ENCODE measurements around the gene RPS19. TPM values are rescaled to one million over a fixed set of nuclear protein-coding genes. Genes with fewer than 3 reads are reported as not detected.

Gene RPS19
- total RNA-seq, 2 donors from 2014 or later, result 108 to 415 TPM

DNA sequence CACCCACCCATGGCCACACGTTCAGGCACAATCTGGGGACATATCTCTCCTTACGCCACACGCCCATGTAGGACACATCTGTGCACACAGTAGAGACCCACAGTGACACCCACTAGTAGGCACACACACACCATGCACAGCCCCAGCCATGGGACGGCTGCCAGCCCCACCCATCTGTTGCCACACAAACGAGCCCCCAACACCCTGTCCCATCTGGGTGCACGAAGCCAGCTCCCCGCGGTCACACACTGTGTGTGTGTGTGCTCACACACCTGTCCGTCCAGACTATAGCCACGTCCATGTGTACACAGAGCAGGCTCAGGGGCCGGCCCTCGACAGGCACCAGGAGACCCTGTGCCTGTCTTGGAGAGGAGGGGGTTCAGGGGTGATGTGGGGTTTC, 57.6 kb downstream of the RPS19 start:
- no peaks in the 10 kb centered on the region for H3K36me3 ChIP-seq
- H3K27me3 ChIP-seq, result peaks cover 16 to 26% of the 10 kb centered on the region in 2 donors
- no peak overlapping the region for H3K4me3 ChIP-seq
- H3K27ac ChIP-seq, result no peak overlapping the region
- H3K4me1 ChIP-seq, result peaks cover 0 to 10% of the 10 kb centered on the region in 2 donors
- TF ChIP-seq, protein P1, sequence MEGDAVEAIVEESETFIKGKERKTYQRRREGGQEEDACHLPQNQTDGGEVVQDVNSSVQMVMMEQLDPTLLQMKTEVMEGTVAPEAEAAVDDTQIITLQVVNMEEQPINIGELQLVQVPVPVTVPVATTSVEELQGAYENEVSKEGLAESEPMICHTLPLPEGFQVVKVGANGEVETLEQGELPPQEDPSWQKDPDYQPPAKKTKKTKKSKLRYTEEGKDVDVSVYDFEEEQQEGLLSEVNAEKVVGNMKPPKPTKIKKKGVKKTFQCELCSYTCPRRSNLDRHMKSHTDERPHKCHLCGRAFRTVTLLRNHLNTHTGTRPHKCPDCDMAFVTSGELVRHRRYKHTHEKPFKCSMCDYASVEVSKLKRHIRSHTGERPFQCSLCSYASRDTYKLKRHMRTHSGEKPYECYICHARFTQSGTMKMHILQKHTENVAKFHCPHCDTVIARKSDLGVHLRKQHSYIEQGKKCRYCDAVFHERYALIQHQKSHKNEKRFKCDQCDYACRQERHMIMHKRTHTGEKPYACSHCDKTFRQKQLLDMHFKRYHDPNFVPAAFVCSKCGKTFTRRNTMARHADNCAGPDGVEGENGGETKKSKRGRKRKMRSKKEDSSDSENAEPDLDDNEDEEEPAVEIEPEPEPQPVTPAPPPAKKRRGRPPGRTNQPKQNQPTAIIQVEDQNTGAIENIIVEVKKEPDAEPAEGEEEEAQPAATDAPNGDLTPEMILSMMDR (IDR thresholded peaks at IDR 0.05), result no peak
- H3K9me3 ChIP-seq, result no peaks in the 10 kb centered on the region
- DNase-seq (ENCODE audit: low spot score), result no peak

DNA sequence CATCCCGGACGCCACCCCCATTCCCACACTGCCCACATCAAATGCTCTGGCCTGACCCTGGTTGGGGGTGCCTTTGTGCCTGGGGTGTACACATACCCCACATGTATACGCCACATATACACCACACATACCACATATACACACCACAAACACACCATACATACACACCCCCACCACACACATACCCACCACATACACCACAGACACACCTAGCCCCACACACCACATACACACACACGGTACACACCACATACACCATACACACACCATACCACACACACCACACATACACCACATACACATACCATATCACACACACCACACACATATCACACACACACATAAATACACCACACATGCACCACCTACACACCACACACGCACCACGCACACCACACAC, 58.0 kb downstream of the RPS19 start:
- H3K27ac ChIP-seq, result no peak overlapping the region
- no peaks in the 10 kb centered on the region for H3K9me3 ChIP-seq
- no peak overlapping the region for H3K4me3 ChIP-seq
- TF ChIP-seq, protein P1 (IDR thresholded peaks at IDR 0.05), result no peak
- H3K27me3 ChIP-seq, result peaks cover 20 to 25% of the 10 kb centered on the region in 2 donors
- H3K36me3 ChIP-seq, result no peaks in the 10 kb centered on the region
- DNase-seq (ENCODE audit: low spot score), result no peak
- peaks cover 0 to 6% of the 10 kb centered on the region in 2 donors for H3K4me1 ChIP-seq

DNA sequence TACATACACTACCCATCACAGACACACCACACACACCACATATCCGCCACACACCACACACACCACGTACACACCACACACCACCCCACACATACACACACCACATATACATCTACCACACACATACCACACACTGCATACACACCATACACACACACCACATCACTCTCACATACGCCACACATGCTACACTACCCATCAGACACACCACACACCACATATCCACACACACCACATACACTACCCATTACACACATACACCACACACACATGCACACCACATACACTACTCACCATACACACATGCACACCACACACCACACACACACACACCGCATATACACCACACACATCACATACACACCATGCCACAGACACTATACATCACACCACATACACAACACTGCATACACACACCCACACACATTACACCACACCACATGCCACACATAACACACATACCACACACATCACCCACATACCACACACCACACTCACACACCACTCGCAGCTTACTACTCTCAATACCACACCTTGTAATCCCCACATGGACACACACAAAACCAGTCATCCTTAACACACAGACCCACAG, 58.7 kb downstream of the RPS19 start:
- Histone ChIP-seq H3K4me3 (no peak overlapping the region), H3K27ac (no peak overlapping the region), H3K4me1 (no peaks in the 10 kb centered on the region), H3K9me3 (no peaks in the 10 kb centered on the region), H3K36me3 (no peaks in the 10 kb centered on the region), H3K27me3 (peaks cover 19 to 20% of the 10 kb centered on the region in 2 donors)
- no peak for DNase-seq (ENCODE audit: low spot score)
- TF ChIP-seq, protein P1 (IDR thresholded peaks at IDR 0.05), result no peak

DNA sequence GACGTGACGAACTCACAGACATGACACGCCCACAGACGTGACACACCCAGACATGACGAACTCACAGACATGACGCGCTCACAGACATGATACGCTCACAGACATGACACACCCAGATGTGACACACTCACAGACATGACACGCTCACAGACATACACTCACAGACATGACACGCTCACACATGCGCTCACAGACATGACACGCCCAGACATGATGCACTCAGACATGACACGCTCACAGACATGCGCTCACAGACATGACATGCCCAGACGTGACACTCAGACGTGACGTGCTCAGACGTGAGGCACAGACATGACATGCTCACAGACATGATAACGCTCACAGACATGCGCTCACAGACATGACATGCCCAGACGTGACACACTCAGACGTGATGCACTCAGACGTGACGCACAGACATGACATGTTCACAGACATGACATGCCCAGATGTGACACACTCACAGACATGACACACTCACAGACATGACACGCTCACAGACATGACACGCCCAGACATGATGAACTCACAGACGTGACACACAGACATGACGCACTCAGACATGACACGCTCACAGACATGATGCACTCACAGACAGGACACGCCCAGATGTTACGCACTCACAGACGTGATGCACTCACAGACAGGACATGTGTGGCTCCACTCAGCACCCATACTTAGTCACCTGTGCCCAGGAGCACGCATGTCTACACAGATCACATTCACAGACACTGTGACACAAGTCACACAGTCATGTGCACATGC, 60.1 kb downstream of the RPS19 start:
- no peak overlapping the region for H3K4me3 ChIP-seq
- H3K27ac ChIP-seq, result no peak overlapping the region
- H3K9me3 ChIP-seq, result no peaks in the 10 kb centered on the region
- DNase-seq (ENCODE audit: low spot score), result no peak
- H3K4me1 ChIP-seq, result no peaks in the 10 kb centered on the region
- H3K27me3 ChIP-seq, result peaks cover 16 to 19% of the 10 kb centered on the region in 2 donors
- TF ChIP-seq, protein P1 (IDR thresholded peaks at IDR 0.05), result no peak
- no peaks in the 10 kb centered on the region for H3K36me3 ChIP-seq

DNA sequence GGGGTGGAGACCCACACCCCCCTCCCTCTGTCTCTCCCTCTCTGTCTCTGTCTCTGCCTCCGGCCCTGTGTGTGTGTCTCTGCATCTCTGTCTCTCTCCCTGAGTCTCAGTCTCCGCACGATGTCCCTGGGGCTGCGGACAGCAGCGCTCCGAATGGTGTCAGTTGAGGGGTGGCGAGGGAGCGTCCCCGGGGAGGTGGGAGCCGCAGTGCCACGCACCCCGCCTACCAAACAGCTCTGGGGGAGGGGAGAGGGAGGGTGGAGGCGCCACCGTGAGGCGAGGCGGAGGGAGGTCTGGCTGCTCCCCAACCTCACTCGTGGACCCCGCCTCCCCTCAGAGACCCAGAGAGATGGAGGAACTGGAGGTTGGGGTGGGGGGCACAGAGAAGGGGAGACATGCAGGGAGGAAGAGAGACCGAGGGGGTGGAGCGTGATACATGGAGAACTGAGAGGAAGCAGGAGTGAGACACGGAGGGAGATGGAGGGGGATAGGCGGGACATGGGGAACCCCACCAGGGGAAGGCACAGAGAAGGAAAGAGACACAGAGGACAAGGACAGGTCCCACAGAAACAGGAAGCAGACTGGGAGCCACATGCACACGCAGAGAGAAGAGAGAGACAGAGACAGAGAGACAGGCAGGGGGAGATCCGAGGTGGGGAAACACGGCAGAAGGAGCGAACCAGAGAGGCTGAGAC, 61.0 kb downstream of the RPS19 start:
- H3K4me3 ChIP-seq, result no peak overlapping the region
- no peaks in the 10 kb centered on the region for H3K36me3 ChIP-seq
- H3K27ac ChIP-seq, result no peak overlapping the region
- no peak for DNase-seq (ENCODE audit: low spot score)
- peaks cover 14 to 23% of the 10 kb centered on the region in 2 donors for H3K27me3 ChIP-seq
- TF ChIP-seq, protein P1 (IDR thresholded peaks at IDR 0.05), result no peak
- no peaks in the 10 kb centered on the region for H3K4me1 ChIP-seq
- H3K9me3 ChIP-seq, result no peaks in the 10 kb centered on the region

All from right atrium auricular region (tissue), 2 donors.